ENCODE results near the gene FBXL14. TPM values are rescaled to one million over a fixed set of nuclear protein-coding genes. Genes with fewer than 3 reads are reported as not detected.

Gene FBXL14
- total RNA-seq, 1 experiment from 2014 or later = 23.6 TPM

GRCh38 chr12:1565172-1565571, 29.2 kb downstream of the FBXL14 start:
- Histone ChIP-seq H3K9me3 (no peaks in the 10 kb centered on the region), H3K27me3 (replicated peaks; ENCODE audit: control insufficient read depth, insufficient read depth, low read length) (no peaks in the 10 kb centered on the region), H3K36me3 (ENCODE audit: control insufficient read depth, insufficient read depth, low read length) (no peaks in the 10 kb centered on the region), H3K4me1 (no peaks in the 10 kb centered on the region), H3K4me3 (ENCODE audit: low read depth, low read length) (no peak overlapping the region)
- no peak overlapping the region for H3K27ac Mint-ChIP-seq (ENCODE audit: unreplicated experiment)
- H3K4me3 Mint-ChIP-seq (ENCODE audit: unreplicated experiment) = no peak overlapping the region
- peaks cover 25% of the 10 kb centered on the region for H3K27me3 Mint-ChIP-seq (ENCODE audit: insufficient read depth, unreplicated experiment)
- CTCF ChIA-PET = interaction anchor here (1.3 kb wide), 1 partner anchor 472 kb away, joined by 3 read pairs; no protein-coding TSS in a partner anchor
- no peaks in the 10 kb centered on the region for H3K4me1 Mint-ChIP-seq (ENCODE audit: low read depth, unreplicated experiment)
- no TSS peak for BruUV-seq (replicated peaks)
- intact Hi-C loops (cut with micrococcal nuclease; ENCODE audit: unreplicated experiment) = no loop called here
- H3K9me3 Mint-ChIP-seq (ENCODE audit: unreplicated experiment) = no peaks in the 10 kb centered on the region
- POLR2A ChIA-PET = no interaction called here
- no peak for TF ChIP-seq CTCF (IDR thresholded peaks at IDR 0.05; ENCODE audit: insufficient read depth in 1 of 2, low read depth in 1 of 2, low read length in 1 of 2, severe bottlenecking in 1 of 2, unreplicated experiment in 1 of 2)
- no peaks in the 10 kb centered on the region for H3K36me3 Mint-ChIP-seq (ENCODE audit: insufficient read depth, unreplicated experiment)
- no peak for DNase-seq

- H3K4me1 Mint-ChIP-seq (ENCODE audit: low read depth, unreplicated experiment) = no peaks in the 10 kb centered on the region
- BruUV-seq (replicated peaks) = no TSS peak
- ChIA-PET POLR2A (no interaction called here), CTCF (no interaction called here)
- peaks cover 24% of the 10 kb centered on the region for H3K27me3 Mint-ChIP-seq (ENCODE audit: insufficient read depth, unreplicated experiment)
- TF ChIP-seq CTCF (IDR thresholded peaks at IDR 0.05; ENCODE audit: insufficient read depth in 1 of 2, low read depth in 1 of 2, low read length in 1 of 2, severe bottlenecking in 1 of 2, unreplicated experiment in 1 of 2) = no peak
- intact Hi-C loops (cut with micrococcal nuclease; ENCODE audit: unreplicated experiment) = no loop called here
- Histone ChIP-seq H3K9me3 (no peaks in the 10 kb centered on the region), H3K36me3 (ENCODE audit: control insufficient read depth, insufficient read depth, low read length) (no peaks in the 10 kb centered on the region), H3K4me3 (ENCODE audit: low read depth, low read length) (no peak overlapping the region), H3K4me1 (no peaks in the 10 kb centered on the region), H3K27me3 (replicated peaks; ENCODE audit: control insufficient read depth, insufficient read depth, low read length) (no peaks in the 10 kb centered on the region)
- H3K36me3 Mint-ChIP-seq (ENCODE audit: insufficient read depth, unreplicated experiment) = no peaks in the 10 kb centered on the region
- DNase-seq = no peak
- H3K27ac Mint-ChIP-seq (ENCODE audit: unreplicated experiment) = no peak overlapping the region
- H3K4me3 Mint-ChIP-seq (ENCODE audit: unreplicated experiment) = no peak overlapping the region
- no peaks in the 10 kb centered on the region for H3K9me3 Mint-ChIP-seq (ENCODE audit: unreplicated experiment)
Measured at GRCh38 chr12:1564067-1564466, 30.3 kb downstream of the FBXL14 start.

GRCh38 chr12:1562813-1563407, 31.5 kb downstream of the FBXL14 start:
- H3K9me3 ChIP-seq = no peaks in the 10 kb centered on the region; the same call in 1 of the 2 replicates
- no peak overlapping the region for H3K4me3 ChIP-seq (ENCODE audit: low read depth, low read length)
- TF ChIP-seq CTCF (IDR thresholded peaks at IDR 0.05; ENCODE audit: insufficient read depth in 1 of 2, low read depth in 1 of 2, low read length in 1 of 2, severe bottlenecking in 1 of 2, unreplicated experiment in 1 of 2) = no peak
- no peaks in the 10 kb centered on the region for H3K36me3 ChIP-seq (ENCODE audit: control insufficient read depth, insufficient read depth, low read length)
- BruUV-seq (replicated peaks) = no TSS peak
- no peak for DNase-seq
- no peak overlapping the region for H3K27ac Mint-ChIP-seq (ENCODE audit: unreplicated experiment)
- H3K4me1 ChIP-seq = no peaks in the 10 kb centered on the region
- CTCF ChIA-PET = interaction anchor here (0.6 kb wide), 1 partner anchor 551 kb away, joined by 4 read pairs; no protein-coding TSS in a partner anchor
- no peaks in the 10 kb centered on the region for H3K4me1 Mint-ChIP-seq (ENCODE audit: low read depth, unreplicated experiment)
- intact Hi-C loops (cut with micrococcal nuclease; ENCODE audit: unreplicated experiment) = no loop called here
- H3K27me3 ChIP-seq (replicated peaks; ENCODE audit: control insufficient read depth, insufficient read depth, low read length) = no peaks in the 10 kb centered on the region
- H3K9me3 Mint-ChIP-seq (ENCODE audit: unreplicated experiment) = no peaks in the 10 kb centered on the region
- no peak overlapping the region for H3K4me3 Mint-ChIP-seq (ENCODE audit: unreplicated experiment)
- H3K36me3 Mint-ChIP-seq (ENCODE audit: insufficient read depth, unreplicated experiment) = no peaks in the 10 kb centered on the region
- POLR2A ChIA-PET = no interaction called here
- H3K27me3 Mint-ChIP-seq (ENCODE audit: insufficient read depth, unreplicated experiment) = peaks cover 20% of the 10 kb centered on the region

Data from Caco-2 (cell line).